GM19438 (cell line): Measurements from ENCODE around the gene TRPM5.
"Not testable (repeated sequence)": the region's sequence is repeated elsewhere in the genome, so short reads cannot be mapped to it uniquely, and the experiment has no call there.

Experiments used
- ATAC-seq: cut with Tn5 transposase; IDR thresholded peaks from one replicate; pipeline ENCODE4 v1.9.1; 2021; ENCODE audit warnings: low read depth; ENCODE audit not compliant: unreplicated experiment

TRPM5 gene

GRCh38 chr11:2443881-2444820, at the start of gene TRPM5:
Gene TRPM5, minus strand, starts transcription at chr11:2444514. Its CDS starts 21,478 bp downstream, at chr11:2423036.
- no peak for ATAC-seq

- ATAC-seq = no peak
Observed at GRCh38 chr11:2489083-2489482, 44.8 kb upstream of the TRPM5 start.

- ATAC-seq = no peak
Observed at GRCh38 chr11:2488004-2488403, 43.7 kb upstream of the TRPM5 start.

- ATAC-seq = no peak
Observed at GRCh38 chr11:2484576-2485125, 40.3 kb upstream of the TRPM5 start.

- ATAC-seq = no peak
Observed at GRCh38 chr11:2483426-2483825, 39.1 kb upstream of the TRPM5 start.

- ATAC-seq = no peak
Observed at GRCh38 chr11:2482745-2483144, 38.4 kb upstream of the TRPM5 start.

GRCh38 chr11:2482204-2482603, 37.9 kb upstream of the TRPM5 start:
- ATAC-seq = no peak

GRCh38 chr11:2481253-2481652, 36.9 kb upstream of the TRPM5 start:
- no peak for ATAC-seq

GRCh38 chr11:2480874-2481220, 36.5 kb upstream of the TRPM5 start:
- no peak for ATAC-seq

- not testable (repeated sequence) for ATAC-seq
Observed at GRCh38 chr11:2480067-2480873, 36.0 kb upstream of the TRPM5 start.

GRCh38 chr11:2477936-2478335, 33.6 kb upstream of the TRPM5 start:
- ATAC-seq = no peak

- no peak for ATAC-seq
Observed at GRCh38 chr11:2477254-2477653, 32.9 kb upstream of the TRPM5 start.

GRCh38 chr11:2475136-2475918, 31.0 kb upstream of the TRPM5 start:
- ATAC-seq = no peak

GRCh38 chr11:2474059-2474901, 30.0 kb upstream of the TRPM5 start:
- ATAC-seq = no peak

GRCh38 chr11:2473361-2474058, 29.2 kb upstream of the TRPM5 start:
- ATAC-seq = no peak

- ATAC-seq = no peak
Observed at GRCh38 chr11:2472428-2473186, 28.3 kb upstream of the TRPM5 start.

GRCh38 chr11:2471804-2472096, 27.4 kb upstream of the TRPM5 start:
- ATAC-seq = no peak

- ATAC-seq = no peak
Observed at GRCh38 chr11:2471048-2471803, 26.9 kb upstream of the TRPM5 start.
